H7 (cell line): ENCODE data around the gene MTG2. TPM values are rescaled to one million over a fixed set of nuclear protein-coding genes. Genes with fewer than 3 reads are reported as not detected.

Experiments used
- DNase-seq: peaks from one replicate; pipeline ENCODE4 v3.0.0; 2012
- H3K27me3 ChIP-seq: 2 replicates; pipeline ENCODE4 v1.6.0; 2011; ENCODE audit warnings: mild to moderate bottlenecking, low read length; ENCODE audit not compliant: control insufficient read depth, insufficient read depth
- H3K36me3 ChIP-seq: replicated peaks from 2 replicates; pipeline ENCODE4 v1.5.1; 2011; ENCODE audit warnings: low read length; ENCODE audit not compliant: control insufficient read depth, insufficient read depth
- H3K4me3 ChIP-seq: 2 replicates; pipeline ENCODE4 v1.5.1; 2011; ENCODE audit warnings: low read depth, mild to moderate bottlenecking, control low read depth, low read length, moderate library complexity; ENCODE audit not compliant: insufficient read depth
- total RNA-seq: library from RNA; depleted of rRNA; stranded (reverse); fragments of >200 nt; shearing (Covaris generic); gene quantifications from 2 replicates; pipeline ENCODE4 v1.2.3, GENCODE V29; 2014

Gene MTG2
- total RNA-seq, 1 experiment from 2014 or later: 37.8 TPM

GRCh38 chr20:62227591-62227976, 44.8 kb downstream of the MTG2 start:
- Histone ChIP-seq H3K36me3 (no peaks in the 10 kb centered on the region), H3K27me3 (no peaks in the 10 kb centered on the region; the same call in 1 of the 2 replicates), H3K4me3 (no peak overlapping the region)
- DNase-seq: no peak

- peak; percentile 90 for DNase-seq
- H3K27me3 ChIP-seq: no peaks in the 10 kb centered on the region; the same call in 1 of the 2 replicates
- H3K4me3 ChIP-seq: no peak overlapping the region
- H3K36me3 ChIP-seq: no peaks in the 10 kb centered on the region
Observed at GRCh38 chr20:62227977-62228958, 45.4 kb downstream of the MTG2 start.

DNA sequence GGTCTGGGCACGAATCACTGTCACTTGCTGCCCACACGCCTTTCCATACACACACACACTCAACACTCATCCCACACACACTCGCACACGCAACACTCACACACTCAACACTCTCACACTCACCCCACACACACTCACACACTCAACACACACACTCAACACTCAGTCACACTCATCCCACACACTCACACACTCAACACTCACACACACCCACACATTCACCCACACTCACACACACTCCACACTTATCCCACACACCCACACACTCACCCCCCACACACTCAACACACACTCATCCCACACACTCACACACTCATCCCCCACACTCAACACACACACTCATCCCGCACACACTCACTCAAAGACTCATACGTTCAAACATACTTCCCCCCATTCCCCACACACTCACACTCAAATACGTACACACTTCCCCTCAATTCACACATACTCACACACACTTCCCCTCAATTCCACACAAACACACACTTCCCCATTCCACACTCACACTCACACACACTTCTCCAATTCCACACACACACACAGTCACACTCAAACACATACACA, 46.2 kb downstream of the MTG2 start:
- H3K4me3 ChIP-seq: no peak overlapping the region
- no peak for DNase-seq
- no peaks in the 10 kb centered on the region; the same call in 1 of the 2 replicates for H3K27me3 ChIP-seq
- H3K36me3 ChIP-seq: no peaks in the 10 kb centered on the region

- no peak for DNase-seq
Observed at GRCh38 chr20:62229667-62230066, 46.8 kb downstream of the MTG2 start.

DNA sequence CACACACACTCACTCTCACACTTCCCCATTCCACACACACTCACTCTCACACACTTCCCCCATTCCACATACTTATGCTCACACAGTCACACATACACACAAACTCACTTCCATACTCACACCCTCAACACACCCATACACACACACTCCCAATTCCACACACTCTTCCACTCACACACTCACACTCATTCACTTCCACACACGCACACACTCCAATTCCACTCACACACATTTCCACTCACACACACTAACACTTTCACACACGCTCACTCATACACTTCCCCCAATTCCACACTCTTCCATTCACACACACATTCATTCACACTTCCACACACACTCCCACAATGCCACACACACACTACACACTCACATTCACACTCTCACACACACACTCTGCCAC, 47.4 kb downstream of the MTG2 start:
- DNase-seq: no peak
- H3K27me3 ChIP-seq: no peaks in the 10 kb centered on the region; the same call in 1 of the 2 replicates
- H3K4me3 ChIP-seq: no peak overlapping the region
- H3K36me3 ChIP-seq: no peaks in the 10 kb centered on the region

More at GRCh38 chr20:62229667-62230066, 46.8 kb downstream of the MTG2 start:
- Histone ChIP-seq H3K27me3 (no peaks in the 10 kb centered on the region; the same call in 1 of the 2 replicates), H3K36me3 (no peaks in the 10 kb centered on the region), H3K4me3 (no peak overlapping the region)

GRCh38 chr20:62230696-62231095, 47.9 kb downstream of the MTG2 start:
- H3K27me3 ChIP-seq: no peaks in the 10 kb centered on the region
- no peak overlapping the region for H3K4me3 ChIP-seq
- DNase-seq: no peak

GRCh38 chr20:62231292-62231691, 48.5 kb downstream of the MTG2 start:
- Histone ChIP-seq H3K27me3 (no peaks in the 10 kb centered on the region), H3K36me3 (no peaks in the 10 kb centered on the region), H3K4me3 (no peak overlapping the region)
- no peak for DNase-seq

More at GRCh38 chr20:62230696-62231095, 47.9 kb downstream of the MTG2 start:
- H3K36me3 ChIP-seq: no peaks in the 10 kb centered on the region

DNA sequence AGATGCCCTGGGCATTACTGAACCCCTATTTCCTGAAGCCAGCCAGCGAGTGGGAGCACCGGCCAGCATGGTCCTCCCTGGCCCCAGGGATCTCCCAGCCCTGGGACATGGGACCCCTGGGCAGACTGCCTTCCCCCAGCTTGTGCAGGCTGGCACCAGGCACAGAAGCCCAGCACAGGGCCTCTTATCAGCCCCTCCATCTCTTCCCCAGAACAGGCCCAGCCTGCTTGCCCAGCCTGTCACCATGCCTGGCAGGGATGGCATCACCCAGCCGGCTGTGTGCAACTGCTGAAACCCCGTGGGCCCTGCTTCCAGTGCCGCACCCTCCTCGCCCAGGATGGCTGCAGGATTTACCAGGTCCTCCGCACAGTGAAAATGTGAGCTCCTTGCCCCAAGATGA, 49.4 kb downstream of the MTG2 start:
- no peak for DNase-seq
- Histone ChIP-seq H3K27me3 (no peaks in the 10 kb centered on the region), H3K4me3 (no peak overlapping the region), H3K36me3 (no peaks in the 10 kb centered on the region)

DNA sequence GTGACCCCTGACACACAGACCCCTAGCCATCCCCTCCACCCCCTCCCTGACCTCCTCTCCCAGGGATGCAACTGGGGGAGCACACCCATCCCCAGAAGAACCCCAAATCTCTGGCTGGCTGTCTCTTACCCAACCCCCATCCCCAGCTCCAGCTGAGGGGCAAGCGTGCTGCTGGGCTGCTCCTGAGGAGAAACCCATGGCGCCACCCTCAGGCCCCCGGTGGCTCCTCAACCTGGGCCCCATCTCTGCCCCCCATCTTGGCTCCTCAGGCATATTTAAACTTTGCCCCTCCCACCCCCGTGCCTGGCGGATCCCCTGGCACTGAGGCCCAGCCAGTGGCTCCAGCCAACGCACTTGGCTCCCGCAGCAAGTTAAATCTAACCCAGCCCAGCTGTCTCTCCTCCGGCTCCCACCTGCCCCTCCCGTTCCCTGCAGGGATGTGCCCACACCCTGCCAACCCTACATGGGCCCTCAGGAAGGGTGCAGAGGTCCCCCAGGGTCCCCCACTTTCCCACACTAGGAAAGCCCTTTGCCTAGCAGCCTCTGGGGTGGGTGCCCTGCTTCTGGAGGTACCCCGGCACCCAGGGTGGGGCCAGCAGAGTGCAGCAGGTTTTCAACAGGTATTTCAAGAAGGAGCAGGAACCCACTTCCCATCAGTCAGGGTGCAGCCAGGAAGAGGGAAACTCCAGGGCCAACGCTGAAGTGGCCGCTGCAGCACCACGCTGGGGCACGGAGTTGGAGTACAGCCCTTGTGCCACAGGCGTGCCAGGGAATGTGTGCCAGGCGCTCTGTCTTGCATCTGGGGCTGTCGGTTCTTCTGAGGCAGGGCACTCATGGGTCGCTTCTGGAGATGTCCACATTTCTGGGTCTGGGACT, 50.2 kb downstream of the MTG2 start:
- H3K4me3 ChIP-seq: no peak overlapping the region
- DNase-seq: no peak
- no peaks in the 10 kb centered on the region for H3K36me3 ChIP-seq
- no peaks in the 10 kb centered on the region for H3K27me3 ChIP-seq

GRCh38 chr20:62233684-62234083, 50.9 kb downstream of the MTG2 start:
- Histone ChIP-seq H3K27me3 (no peaks in the 10 kb centered on the region), H3K36me3 (no peaks in the 10 kb centered on the region), H3K4me3 (no peak overlapping the region)
- no peak for DNase-seq

DNA sequence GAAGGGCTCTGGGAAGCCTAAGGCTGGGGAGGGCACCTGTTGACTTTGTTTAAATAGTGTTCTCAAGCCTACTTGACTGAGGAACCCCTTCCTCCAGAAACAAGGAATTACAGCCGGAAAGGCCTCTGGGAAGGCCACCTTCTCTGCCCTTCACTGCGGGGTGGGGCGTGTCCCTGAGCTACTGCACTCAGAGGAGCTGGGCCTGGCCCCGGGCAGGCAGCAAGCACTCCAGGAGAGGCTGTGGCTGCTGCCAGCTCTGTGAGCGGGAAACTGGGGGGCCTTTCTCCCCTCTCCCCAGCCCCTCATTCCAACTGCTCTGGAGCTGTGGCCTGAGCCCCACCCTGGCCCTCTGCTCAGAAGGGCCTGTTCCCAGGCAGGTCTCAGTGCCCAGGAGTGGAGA, 51.5 kb downstream of the MTG2 start:
- no peaks in the 10 kb centered on the region for H3K27me3 ChIP-seq
- DNase-seq: no peak
- no peak overlapping the region for H3K4me3 ChIP-seq
- H3K36me3 ChIP-seq: no peaks in the 10 kb centered on the region

GRCh38 chr20:62235001-62235776, 52.4 kb downstream of the MTG2 start:
- Histone ChIP-seq H3K4me3 (no peak overlapping the region), H3K27me3 (no peaks in the 10 kb centered on the region), H3K36me3 (no peaks in the 10 kb centered on the region)
- DNase-seq: no peak

GRCh38 chr20:62235777-62236157, 52.9 kb downstream of the MTG2 start:
- H3K27me3 ChIP-seq: no peaks in the 10 kb centered on the region
- H3K4me3 ChIP-seq: no peak overlapping the region
- H3K36me3 ChIP-seq: no peaks in the 10 kb centered on the region
- no peak for DNase-seq

DNA sequence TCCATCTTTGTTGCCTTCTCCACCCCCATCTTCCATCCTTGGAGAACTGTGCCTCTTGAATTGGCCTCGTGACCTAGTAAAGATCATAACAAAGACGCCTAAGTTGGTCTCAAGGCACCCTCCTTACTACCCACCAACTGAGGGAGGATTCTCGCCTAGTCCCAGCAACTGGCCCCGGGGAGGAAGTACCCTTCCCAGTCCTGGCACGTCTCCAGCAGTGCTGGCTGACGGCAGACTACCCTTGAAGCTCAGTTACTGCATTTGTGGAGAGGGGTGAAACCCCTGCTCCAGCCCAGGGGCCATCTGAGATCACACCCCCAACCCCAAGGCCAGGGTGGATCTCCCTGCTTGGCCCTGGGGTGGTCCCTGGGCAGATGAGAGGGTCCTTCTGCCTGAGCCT, 53.4 kb downstream of the MTG2 start:
- H3K27me3 ChIP-seq: no peaks in the 10 kb centered on the region
- H3K36me3 ChIP-seq: no peaks in the 10 kb centered on the region
- no peak overlapping the region for H3K4me3 ChIP-seq
- DNase-seq: no peak
